Upper lobe of left lung (tissue), 4 donors: ENCODE measurements around the gene WDR41.

Source experiments
- EP300 ChIP-seq, 4 donors: sonication (generic); formaldehyde crosslinking; IDR thresholded peaks; one replicate each; pipeline ENCODE4 v1.5.1; 2017; ENCODE audit warnings: antibody characterized with exemption in 4 of 4, control low read depth in 2 of 4
- POLR2A ChIP-seq, 4 donors: fragments of 450-650 bp; IDR thresholded peaks; one replicate each; pipeline ENCODE4 v1.5.1; 2016 to 2017; ENCODE audit warnings: antibody characterized with exemption in 4 of 4, mild to moderate bottlenecking in 2 of 4
- POLR2AphosphoS5 ChIP-seq, 2 donors: sonication (generic); formaldehyde crosslinking; IDR thresholded peaks; one replicate each; pipeline ENCODE4 v1.5.1; 2017; ENCODE audit warnings: antibody characterized with exemption in 2 of 2
- TF ChIP-seq, protein P1 (sequence below), 6 experiments: fragments of 450-650 bp in 4 of 6; fragments of 200-600 bp in 2 of 6; sonication (generic) in 2 of 6; IDR thresholded peaks; one replicate each; pipeline ENCODE4 v1.5.1; 2016 to 2019; ENCODE audit warnings: antibody characterized with exemption in 6 of 6

DNA sequence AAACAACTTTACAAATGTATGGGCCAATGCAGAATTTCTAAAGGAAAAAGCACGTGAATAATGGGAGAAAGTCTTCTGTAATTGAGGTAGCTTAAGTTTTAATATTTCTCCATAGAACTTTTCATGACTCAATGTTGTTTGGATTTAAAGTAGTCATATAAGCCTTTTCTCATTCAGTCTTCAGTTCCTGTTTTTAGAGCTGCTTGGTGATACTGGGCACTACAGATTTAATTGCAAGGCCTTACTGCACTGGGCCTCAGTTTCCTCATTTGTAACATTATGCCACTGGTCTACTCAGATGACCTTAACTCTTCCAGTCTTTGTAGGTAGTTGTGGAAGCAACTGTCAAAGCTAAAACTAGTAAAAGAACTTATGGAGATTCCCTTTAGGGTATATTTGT is 60.4 kb downstream of the WDR41 start:
- TF ChIP-seq, protein P1, sequence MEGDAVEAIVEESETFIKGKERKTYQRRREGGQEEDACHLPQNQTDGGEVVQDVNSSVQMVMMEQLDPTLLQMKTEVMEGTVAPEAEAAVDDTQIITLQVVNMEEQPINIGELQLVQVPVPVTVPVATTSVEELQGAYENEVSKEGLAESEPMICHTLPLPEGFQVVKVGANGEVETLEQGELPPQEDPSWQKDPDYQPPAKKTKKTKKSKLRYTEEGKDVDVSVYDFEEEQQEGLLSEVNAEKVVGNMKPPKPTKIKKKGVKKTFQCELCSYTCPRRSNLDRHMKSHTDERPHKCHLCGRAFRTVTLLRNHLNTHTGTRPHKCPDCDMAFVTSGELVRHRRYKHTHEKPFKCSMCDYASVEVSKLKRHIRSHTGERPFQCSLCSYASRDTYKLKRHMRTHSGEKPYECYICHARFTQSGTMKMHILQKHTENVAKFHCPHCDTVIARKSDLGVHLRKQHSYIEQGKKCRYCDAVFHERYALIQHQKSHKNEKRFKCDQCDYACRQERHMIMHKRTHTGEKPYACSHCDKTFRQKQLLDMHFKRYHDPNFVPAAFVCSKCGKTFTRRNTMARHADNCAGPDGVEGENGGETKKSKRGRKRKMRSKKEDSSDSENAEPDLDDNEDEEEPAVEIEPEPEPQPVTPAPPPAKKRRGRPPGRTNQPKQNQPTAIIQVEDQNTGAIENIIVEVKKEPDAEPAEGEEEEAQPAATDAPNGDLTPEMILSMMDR (IDR thresholded peaks at IDR 0.05) = no peak
- TF ChIP-seq POLR2A (IDR thresholded peaks at IDR 0.05) (no peak), POLR2AphosphoS5 (IDR thresholded peaks at IDR 0.05) (no peak), EP300 (IDR thresholded peaks at IDR 0.05) (no peak)
